OCI-LY7 (cell line): ENCODE data around the gene SLN.

ENCODE experiments used
- CTCF ChIP-seq: fragments of 200-600 bp; sonication (generic); conservative IDR thresholded peaks from 2 replicates; pipeline ENCODE4 v1.5.1; 2014; ENCODE audit warnings: mild to moderate bottlenecking, antibody characterized with exemption, low read length, moderate library complexity, mixed read lengths
- EZH2phosphoT487 ChIP-seq: fragments of 200-600 bp; sonication (generic); IDR thresholded peaks from 2 replicates; pipeline ENCODE4 v1.6.1; 2018; ENCODE audit warnings: low read depth, borderline replicate concordance, mild to moderate bottlenecking, mixed run types, antibody characterized with exemption, low read length, moderate library complexity, mixed read lengths

- TF ChIP-seq CTCF, result no peak
- no peak for TF ChIP-seq EZH2phosphoT487
Observed at GRCh38 chr11:107716884-107717532, 5.2 kb upstream of the SLN start.
